Caco-2 (cell line): ENCODE data around the gene CS. TPM values are rescaled to one million over a fixed set of nuclear protein-coding genes. Genes with fewer than 3 reads are reported as not detected.

Source experiments
- BruUV-seq: library from RNA; stranded (reverse); fragments of 400-500 nt; replicated peaks from 2 replicates; lab custom pipeline; 2021; lab: Mats Ljungman, UMichigan
- CTCF ChIA-PET: fragments of 300-600 bp; sonication (Branson Sonifier 250); formaldehyde crosslinking; loops from one replicate; lab custom pipeline; 2022; ENCODE audit warnings: antibody characterized with exemption; lab: Charles Lee
- POLR2A ChIA-PET: fragments of 300-600 bp; sonication (Branson Sonifier 250); formaldehyde crosslinking; loops from one replicate; lab custom pipeline; 2022; ENCODE audit warnings: antibody characterized with exemption; lab: Charles Lee
- DNase-seq, 2 experiments: peaks; one replicate each; pipeline versions ENCODE4 v3.0.0 to v3.0.0-alpha.2; 2020 to 2022
- H3K27me3 ChIP-seq: replicated peaks from 2 replicates; pipeline ENCODE4 v1.6.0; 2011; ENCODE audit warnings: low read length; ENCODE audit not compliant: control insufficient read depth, insufficient read depth
- H3K36me3 ChIP-seq: 2 replicates; pipeline ENCODE4 v1.5.1; 2011; ENCODE audit warnings: low read length; ENCODE audit not compliant: control insufficient read depth, insufficient read depth
- H3K4me1 ChIP-seq: fragments of 250-450 bp; sonication (Bioruptor Pico); 2 replicates; pipeline ENCODE4 v1.5.1; 2020; ENCODE audit warnings: mild to moderate bottlenecking
- H3K4me3 ChIP-seq: 2 replicates; pipeline ENCODE4 v1.5.1; 2011; ENCODE audit warnings: low read depth, mild to moderate bottlenecking, control low read depth, low read length
- H3K9me3 ChIP-seq: fragments of 250-450 bp; sonication (Bioruptor Pico); 2 replicates; pipeline ENCODE4 v1.5.1; 2020; ENCODE audit warnings: mild to moderate bottlenecking, moderate library complexity
- H3K27ac Mint-ChIP-seq: one replicate; pipeline ENCODE4 v1.8.0; 2022; ENCODE audit warnings: mixed read lengths; ENCODE audit not compliant: unreplicated experiment
- H3K27me3 Mint-ChIP-seq: one replicate; pipeline ENCODE4 v1.8.0; 2022; ENCODE audit warnings: mixed read lengths; ENCODE audit not compliant: insufficient read depth, unreplicated experiment
- H3K36me3 Mint-ChIP-seq: one replicate; pipeline ENCODE4 v1.8.0; 2022; ENCODE audit warnings: mild to moderate bottlenecking, mixed read lengths; ENCODE audit not compliant: insufficient read depth, unreplicated experiment
- H3K4me1 Mint-ChIP-seq: one replicate; pipeline ENCODE4 v1.8.0; 2022; ENCODE audit warnings: low read depth, mixed read lengths; ENCODE audit not compliant: unreplicated experiment
- H3K4me3 Mint-ChIP-seq: one replicate; pipeline ENCODE4 v1.8.0; 2022; ENCODE audit warnings: mild to moderate bottlenecking, moderate library complexity, mixed read lengths; ENCODE audit not compliant: unreplicated experiment
- H3K9me3 Mint-ChIP-seq: one replicate; pipeline ENCODE4 v1.8.0; 2022; ENCODE audit warnings: mixed read lengths; ENCODE audit not compliant: unreplicated experiment
- CTCF ChIP-seq, 2 experiments: fragments of 200-600 bp in 1 of 2; IDR thresholded peaks; 1 replicate in 1 of 2; 2 replicates in 1 of 2; pipeline versions ENCODE4 v1.5.1 to v1.8.0; 2011 to 2022; ENCODE audit warnings: antibody characterized with exemption in 1 of 2, control low read depth in 1 of 2, inconsistent platforms in 1 of 2, low read depth in 1 of 2, low read length in 1 of 2, mild to moderate bottlenecking in 1 of 2, moderate library complexity in 1 of 2; ENCODE audit not compliant: insufficient read depth in 1 of 2, severe bottlenecking in 1 of 2, unreplicated experiment in 1 of 2
- intact Hi-C: fragments of 100-400 bp; cut with micrococcal nuclease; formaldehyde crosslinking; loops from one replicate; pipeline ENCODE4 v1.10.0; 2022; ENCODE audit not compliant: unreplicated experiment
- total RNA-seq: library from RNA; stranded (reverse); gene quantifications from 2 replicates; pipeline ENCODE4 v1.2.3, GENCODE V29; 2022

The CS gene
- total RNA-seq, 1 experiment from 2014 or later, result 241 TPM

- intact Hi-C loops, result no loop called here
- H3K27ac Mint-ChIP-seq, result no peak overlapping the region
- Histone ChIP-seq H3K4me1 (no peaks in the 10 kb centered on the region), H3K9me3 (no peaks in the 10 kb centered on the region), H3K4me3 (no peak overlapping the region), H3K36me3 (no peaks in the 10 kb centered on the region), H3K27me3 (no peaks in the 10 kb centered on the region)
- no peak for TF ChIP-seq CTCF (IDR thresholded peaks at IDR 0.05; ENCODE audit: insufficient read depth in 1 of 2, low read depth in 1 of 2, low read length in 1 of 2, severe bottlenecking in 1 of 2, unreplicated experiment in 1 of 2)
- no peaks in the 10 kb centered on the region for H3K4me1 Mint-ChIP-seq
- CTCF ChIA-PET, result no interaction called here
- no peak overlapping the region for H3K4me3 Mint-ChIP-seq
- DNase-seq, result no peak
- H3K9me3 Mint-ChIP-seq, result no peaks in the 10 kb centered on the region
- BruUV-seq, result no TSS peak
- peaks cover 53% of the 10 kb centered on the region for H3K36me3 Mint-ChIP-seq
- no peaks in the 10 kb centered on the region for H3K27me3 Mint-ChIP-seq
- POLR2A ChIA-PET, result interaction anchor here (0.7 to 1.1 kb wide), 2 partner anchors 10 to 26 kb away, joined by 3 read pairs; partner anchors contain the start of genes ANKRD52 and RNF41
These were observed 52.2 kb downstream of the CS start for GRCh38 chr12:56247923-56248322.

- H3K36me3 Mint-ChIP-seq, result peaks cover 40% of the 10 kb centered on the region
- Histone ChIP-seq H3K9me3 (no peaks in the 10 kb centered on the region), H3K4me1 (peaks cover 8% of the 10 kb centered on the region; the same call in 1 of the 2 replicates), H3K36me3 (no peaks in the 10 kb centered on the region), H3K4me3 (no peak overlapping the region), H3K27me3 (no peaks in the 10 kb centered on the region)
- POLR2A ChIA-PET, result no interaction called here
- no peak overlapping the region for H3K4me3 Mint-ChIP-seq
- no peak for DNase-seq
- intact Hi-C loops, result no loop called here
- TF ChIP-seq CTCF (IDR thresholded peaks at IDR 0.05; ENCODE audit: insufficient read depth in 1 of 2, low read depth in 1 of 2, low read length in 1 of 2, severe bottlenecking in 1 of 2, unreplicated experiment in 1 of 2), result no peak
- H3K27ac Mint-ChIP-seq, result no peak overlapping the region
- no TSS peak for BruUV-seq
- no peaks in the 10 kb centered on the region for H3K27me3 Mint-ChIP-seq
- CTCF ChIA-PET, result no interaction called here
- no peaks in the 10 kb centered on the region for H3K9me3 Mint-ChIP-seq
- peaks cover 17% of the 10 kb centered on the region for H3K4me1 Mint-ChIP-seq
These were observed 55.6 kb downstream of the CS start for GRCh38 chr12:56244494-56244893.

GRCh38 chr12:56243731-56244181, 56.4 kb downstream of the CS start:
- H3K36me3 Mint-ChIP-seq, result peaks cover 39% of the 10 kb centered on the region
- no peak overlapping the region for H3K4me3 Mint-ChIP-seq
- ChIA-PET POLR2A (no interaction called here), CTCF (no interaction called here)
- Histone ChIP-seq H3K9me3 (no peaks in the 10 kb centered on the region), H3K4me1 (peaks cover 8% of the 10 kb centered on the region; the same call in 1 of the 2 replicates), H3K27me3 (no peaks in the 10 kb centered on the region), H3K4me3 (no peak overlapping the region), H3K36me3 (no peaks in the 10 kb centered on the region)
- intact Hi-C loops, result no loop called here
- no peaks in the 10 kb centered on the region for H3K9me3 Mint-ChIP-seq
- H3K27me3 Mint-ChIP-seq, result no peaks in the 10 kb centered on the region
- peaks cover 17% of the 10 kb centered on the region for H3K4me1 Mint-ChIP-seq
- no peak for TF ChIP-seq CTCF (IDR thresholded peaks at IDR 0.05; ENCODE audit: insufficient read depth in 1 of 2, low read depth in 1 of 2, low read length in 1 of 2, severe bottlenecking in 1 of 2, unreplicated experiment in 1 of 2)
- DNase-seq, result no peak
- H3K27ac Mint-ChIP-seq, result no peak overlapping the region
- no TSS peak for BruUV-seq
